ENCODE measurements around the gene BUB1. TPM values are rescaled to one million over a fixed set of nuclear protein-coding genes. Genes with fewer than 3 reads are reported as not detected.

The BUB1 gene
- total RNA-seq, 1 donor from 2014 or later = 57.2 TPM

DNA sequence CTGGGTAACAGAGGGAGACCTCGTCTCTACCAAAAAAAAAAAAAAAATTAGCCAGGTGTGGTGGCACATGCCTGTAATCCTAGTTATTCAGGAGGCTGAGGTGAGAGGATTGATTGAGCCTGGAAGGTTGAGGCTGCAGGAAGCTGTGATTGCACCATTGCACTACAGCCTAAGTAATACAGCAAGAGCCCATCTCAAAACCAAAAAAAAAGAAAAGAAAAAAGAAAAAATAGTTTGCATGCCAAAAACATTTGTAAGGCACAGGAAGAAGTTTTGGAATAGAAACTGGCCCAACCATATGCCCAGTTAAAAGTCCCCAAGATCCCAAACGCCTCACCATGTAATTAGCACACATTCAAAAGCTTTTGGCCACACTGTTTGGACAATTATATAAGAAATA is 41.1 kb upstream of the BUB1 start:
- TF ChIP-seq, protein P1, sequence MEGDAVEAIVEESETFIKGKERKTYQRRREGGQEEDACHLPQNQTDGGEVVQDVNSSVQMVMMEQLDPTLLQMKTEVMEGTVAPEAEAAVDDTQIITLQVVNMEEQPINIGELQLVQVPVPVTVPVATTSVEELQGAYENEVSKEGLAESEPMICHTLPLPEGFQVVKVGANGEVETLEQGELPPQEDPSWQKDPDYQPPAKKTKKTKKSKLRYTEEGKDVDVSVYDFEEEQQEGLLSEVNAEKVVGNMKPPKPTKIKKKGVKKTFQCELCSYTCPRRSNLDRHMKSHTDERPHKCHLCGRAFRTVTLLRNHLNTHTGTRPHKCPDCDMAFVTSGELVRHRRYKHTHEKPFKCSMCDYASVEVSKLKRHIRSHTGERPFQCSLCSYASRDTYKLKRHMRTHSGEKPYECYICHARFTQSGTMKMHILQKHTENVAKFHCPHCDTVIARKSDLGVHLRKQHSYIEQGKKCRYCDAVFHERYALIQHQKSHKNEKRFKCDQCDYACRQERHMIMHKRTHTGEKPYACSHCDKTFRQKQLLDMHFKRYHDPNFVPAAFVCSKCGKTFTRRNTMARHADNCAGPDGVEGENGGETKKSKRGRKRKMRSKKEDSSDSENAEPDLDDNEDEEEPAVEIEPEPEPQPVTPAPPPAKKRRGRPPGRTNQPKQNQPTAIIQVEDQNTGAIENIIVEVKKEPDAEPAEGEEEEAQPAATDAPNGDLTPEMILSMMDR (conservative IDR thresholded peaks at IDR 0.05; ENCODE audit: low read depth, low read length) = no peak
- no peak for DNase-seq (ENCODE audit: low read depth)

DNA sequence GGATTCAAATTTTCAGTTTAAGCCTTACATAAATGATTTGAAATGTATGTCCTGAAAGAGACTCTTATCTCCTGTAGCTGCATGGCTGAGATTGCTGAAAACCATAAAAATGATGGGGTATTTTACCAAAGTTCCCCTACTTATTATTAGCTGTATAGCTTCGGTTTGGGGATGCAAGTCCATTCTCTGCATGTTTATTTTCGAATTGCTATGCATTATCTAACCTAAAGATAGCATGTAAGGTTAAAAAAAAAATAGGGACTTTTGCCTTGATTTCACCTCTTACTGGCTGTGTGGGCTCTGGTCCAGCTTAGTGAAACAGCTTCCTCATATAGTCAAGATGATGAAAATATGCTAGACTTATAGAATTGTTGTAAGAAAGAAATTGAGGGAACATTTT is 40.5 kb upstream of the BUB1 start:
- no peak overlapping the region for H3K4me3 ChIP-seq (ENCODE audit: low read depth, low read length)

More for the DNA sequence above, 41.1 kb upstream of the BUB1 start:
- H3K4me3 ChIP-seq (ENCODE audit: low read depth, low read length) = no peak overlapping the region

DNA sequence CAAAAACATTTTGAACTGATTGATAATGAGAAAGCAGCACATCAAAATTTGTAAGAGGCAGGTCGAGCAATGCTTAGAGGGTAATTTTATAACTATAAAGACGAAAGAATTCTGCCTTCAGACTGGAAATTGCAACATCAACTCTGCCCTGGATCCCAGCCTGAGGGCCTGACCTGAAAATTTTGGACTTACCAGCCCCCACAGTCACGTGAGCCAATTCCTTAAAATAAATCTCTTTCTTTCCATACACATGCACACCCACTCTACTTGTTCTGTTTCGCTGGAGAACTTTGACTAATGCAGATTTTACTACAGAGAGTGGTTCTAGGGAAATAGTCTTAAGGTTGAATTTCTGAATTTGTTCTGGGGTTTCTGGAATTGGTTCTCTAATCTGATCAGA is 39.9 kb upstream of the BUB1 start:
- TF ChIP-seq, protein P1 (conservative IDR thresholded peaks at IDR 0.05; ENCODE audit: low read depth, low read length) = no peak
- H3K4me3 ChIP-seq (ENCODE audit: low read depth, low read length) = no peak overlapping the region
- DNase-seq (ENCODE audit: low read depth) = no peak

More for the DNA sequence above, 40.5 kb upstream of the BUB1 start:
- DNase-seq (ENCODE audit: low read depth) = no peak
- TF ChIP-seq, protein P1 (conservative IDR thresholded peaks at IDR 0.05; ENCODE audit: low read depth, low read length) = no peak

DNA sequence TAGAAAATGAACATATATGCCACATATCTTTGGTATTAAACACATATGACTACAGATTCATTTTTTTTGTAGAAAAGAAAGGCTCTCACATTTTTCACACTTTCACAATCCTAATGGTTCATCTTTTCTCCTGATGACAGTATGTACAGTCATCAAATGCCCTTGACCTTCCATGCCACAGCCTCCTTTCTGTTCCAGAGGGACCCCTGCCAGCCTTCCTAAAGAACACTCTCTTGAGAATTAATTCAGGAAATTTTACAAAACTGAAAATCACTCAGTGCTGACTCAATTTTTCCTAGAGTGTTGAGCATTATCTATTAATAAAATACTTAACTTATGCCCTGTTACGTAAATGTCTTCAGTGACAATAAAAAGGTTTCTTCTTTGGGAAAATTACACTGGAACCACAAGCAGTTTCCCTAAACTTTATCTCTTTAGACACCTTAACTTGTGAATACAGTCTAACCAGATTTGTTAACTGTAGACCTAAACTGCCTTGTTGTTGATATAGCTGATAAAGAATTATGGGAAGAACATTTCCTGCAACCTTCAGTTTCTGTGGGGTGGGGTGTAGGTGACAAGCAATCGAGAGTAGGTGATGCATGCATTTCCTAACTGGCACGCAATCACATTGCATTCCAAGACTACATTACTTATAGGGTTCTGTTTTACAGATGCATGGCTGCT is 39.2 kb upstream of the BUB1 start:
- no peak for DNase-seq (ENCODE audit: low read depth)

DNA sequence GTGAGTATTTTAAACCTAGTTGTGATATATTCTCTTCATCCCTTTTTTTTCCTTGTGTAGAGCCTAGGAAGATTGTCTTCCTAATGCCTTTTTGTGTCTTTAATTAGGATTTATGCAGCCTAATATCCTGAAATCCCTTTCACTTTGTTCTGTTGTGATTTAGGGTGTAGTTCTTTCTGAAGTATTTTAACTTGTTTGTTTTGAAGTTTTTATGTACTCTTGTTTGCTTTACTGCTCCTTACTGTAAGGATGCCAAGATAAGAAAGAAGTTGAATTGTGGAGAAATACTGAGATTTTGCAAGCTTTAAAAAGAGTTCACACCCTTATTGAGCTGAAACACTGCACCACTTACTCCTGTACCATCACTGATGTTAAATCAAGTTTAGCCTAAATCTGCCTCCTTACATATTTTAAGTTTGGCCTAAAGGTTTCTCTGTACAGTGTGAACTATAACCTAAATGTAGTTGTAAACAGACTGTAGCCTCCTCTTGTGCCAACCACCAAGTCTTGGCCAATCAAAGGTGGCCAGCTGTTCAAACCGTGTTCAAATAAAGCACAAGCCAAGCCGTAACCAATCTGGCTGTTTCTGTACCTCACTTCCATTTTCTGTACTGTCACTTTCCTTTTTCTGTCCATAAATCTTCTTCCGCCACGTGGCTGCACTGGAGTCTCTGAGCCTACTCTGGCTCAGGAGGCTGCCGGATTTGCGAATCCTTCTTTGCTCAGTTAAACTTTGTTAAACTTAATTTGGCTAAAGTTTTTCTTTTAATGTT is 36.8 kb upstream of the BUB1 start:
- TF ChIP-seq, protein P1 (conservative IDR thresholded peaks at IDR 0.05; ENCODE audit: low read depth, low read length) = no peak
- DNase-seq (ENCODE audit: low read depth) = no peak
- H3K4me3 ChIP-seq (ENCODE audit: low read depth, low read length) = no peak overlapping the region

More for the DNA sequence above, 39.2 kb upstream of the BUB1 start:
- H3K4me3 ChIP-seq (ENCODE audit: low read depth, low read length) = no peak overlapping the region
- TF ChIP-seq, protein P1 (conservative IDR thresholded peaks at IDR 0.05; ENCODE audit: low read depth, low read length) = no peak

DNA sequence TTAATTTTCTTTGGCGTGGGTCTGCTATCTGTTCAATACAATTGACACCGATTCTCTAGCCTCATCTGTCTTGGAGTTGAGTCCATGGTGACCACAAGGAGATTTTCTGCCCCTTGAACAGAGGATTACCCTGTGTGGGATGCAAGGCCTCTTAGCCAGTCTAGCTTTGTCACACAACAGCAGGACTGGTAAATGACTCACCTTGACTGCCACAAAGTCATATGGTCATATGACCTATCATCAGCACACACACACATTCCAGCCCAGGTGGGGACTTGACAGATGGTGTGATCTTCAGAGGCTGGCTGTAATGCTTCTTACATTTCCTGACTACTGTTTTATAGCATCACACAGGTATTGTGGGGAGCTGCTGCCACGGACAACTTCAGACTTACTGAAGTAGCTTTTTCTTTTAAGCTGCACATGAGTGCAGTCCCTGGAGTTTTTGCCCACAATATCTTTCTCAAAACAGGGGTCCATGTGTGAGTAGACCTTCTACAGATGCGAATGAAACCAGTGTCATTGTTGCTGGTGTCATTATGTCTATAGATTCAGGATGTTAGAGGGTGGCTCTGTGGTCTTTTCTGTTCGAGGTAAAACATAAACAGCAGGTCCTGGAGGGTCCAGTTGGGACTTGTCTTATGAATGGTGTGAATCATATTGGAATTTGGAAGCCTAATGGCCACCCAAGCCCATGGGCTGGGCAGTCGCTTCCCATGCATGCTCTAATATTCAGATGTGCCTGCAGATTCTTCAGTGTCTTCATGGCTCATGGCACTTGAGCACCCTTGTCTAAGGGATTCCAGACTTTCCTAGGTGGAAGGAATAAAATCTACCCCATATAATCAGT is 35.9 kb upstream of the BUB1 start:
- DNase-seq (ENCODE audit: low read depth) = no peak
- TF ChIP-seq, protein P1 (conservative IDR thresholded peaks at IDR 0.05; ENCODE audit: low read depth, low read length) = no peak
- no peak overlapping the region for H3K4me3 ChIP-seq (ENCODE audit: low read depth, low read length)

Measured in epithelial cell of proximal tubule (primary cell).